Femur (tissue), 1 donor: ENCODE measurements around the gene GRPEL2.
A peak's percentile ranks its signal among the peaks of the same experiment; 100 is the strongest.
"Not testable (repeated sequence)": the region's sequence is repeated elsewhere in the genome, so short reads cannot be mapped to it uniquely, and the experiment has no call there.

Source experiments
- DNase-seq: peaks from one replicate; pipeline ENCODE4 v3.0.0-alpha.2; 2017

GRPEL2 gene

GRCh38 chr5:149379177-149379761 lies 34.0 kb downstream of the GRPEL2 start, which contains the start of gene IL17B:
IL17B (minus strand) TSS chr5:149379292; CDS start chr5:149379225, 67 bp downstream.
- DNase-seq, result no peak

- no peak for DNase-seq
Measured at GRCh38 chr5:149379818-149380374, 34.6 kb downstream of the GRPEL2 start.

- DNase-seq, result no peak
Measured at GRCh38 chr5:149380466-149381121, 35.3 kb downstream of the GRPEL2 start.

GRCh38 chr5:149381261-149381985 lies 36.1 kb downstream of the GRPEL2 start:
- no peak for DNase-seq

GRCh38 chr5:149381986-149382338 lies 36.7 kb downstream of the GRPEL2 start:
- peak; percentile 85 for DNase-seq

GRCh38 chr5:149382517-149383220 lies 37.4 kb downstream of the GRPEL2 start:
- DNase-seq, result no peak

GRCh38 chr5:149383399-149383798 lies 38.1 kb downstream of the GRPEL2 start:
- no peak for DNase-seq

- DNase-seq, result no peak
Measured at GRCh38 chr5:149386166-149386565, 40.9 kb downstream of the GRPEL2 start.

- no peak for DNase-seq
Measured at GRCh38 chr5:149387081-149387631, 41.9 kb downstream of the GRPEL2 start.

GRCh38 chr5:149387982-149388381 lies 42.7 kb downstream of the GRPEL2 start:
- DNase-seq, result no peak

- DNase-seq, result no peak
Measured at GRCh38 chr5:149388498-149389190, 43.3 kb downstream of the GRPEL2 start.

- no peak for DNase-seq
Measured at GRCh38 chr5:149389552-149390495, 44.5 kb downstream of the GRPEL2 start.

- DNase-seq, result not testable (repeated sequence)
Measured at GRCh38 chr5:149391076-149391475, 45.8 kb downstream of the GRPEL2 start.

GRCh38 chr5:149391524-149391923 lies 46.2 kb downstream of the GRPEL2 start:
- no peak for DNase-seq

GRCh38 chr5:149392718-149393117 lies 47.4 kb downstream of the GRPEL2 start:
- DNase-seq, result no peak

GRCh38 chr5:149394996-149395395 lies 49.7 kb downstream of the GRPEL2 start:
- DNase-seq, result not testable (repeated sequence)

GRCh38 chr5:149397530-149397929 lies 52.2 kb downstream of the GRPEL2 start:
- no peak for DNase-seq

GRCh38 chr5:149398747-149399266 lies 53.5 kb downstream of the GRPEL2 start:
- DNase-seq, result not testable (repeated sequence)

- no peak for DNase-seq
Measured at GRCh38 chr5:149399775-149400174, 54.5 kb downstream of the GRPEL2 start.

GRCh38 chr5:149400304-149400703 lies 55.0 kb downstream of the GRPEL2 start:
- peak; percentile 63 for DNase-seq

- DNase-seq, result no peak
Measured at GRCh38 chr5:149401051-149401450, 55.8 kb downstream of the GRPEL2 start.
